ENCODE data around the gene CREB1. TPM values are rescaled to one million over a fixed set of nuclear protein-coding genes. Genes with fewer than 3 reads are reported as not detected.
"Not testable (repeated sequence)": the region's sequence is repeated elsewhere in the genome, so short reads cannot be mapped to it uniquely, and the experiment has no call there.

CREB1 gene
- total RNA-seq, 2 experiments from 2014 or later = 93.7 to 97.7 TPM

DNA sequence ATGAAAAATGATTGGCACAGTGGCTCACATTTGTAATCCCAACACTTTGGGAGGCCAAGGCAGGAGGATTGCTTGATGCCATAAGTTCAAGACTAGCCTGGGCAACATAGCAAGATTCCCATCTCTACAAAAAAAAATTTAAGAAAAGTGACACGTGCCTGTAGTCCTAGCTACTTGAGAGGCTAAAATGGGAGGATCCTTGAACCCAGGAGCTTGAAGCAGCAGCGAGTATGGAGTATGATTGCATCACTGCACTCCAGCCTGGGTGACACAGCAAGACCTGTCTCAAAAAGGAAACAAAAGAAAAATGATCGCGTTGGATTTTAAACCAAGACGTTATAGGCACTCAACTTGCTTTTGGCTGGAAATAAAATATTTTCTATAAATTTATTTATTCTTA is 37.8 kb upstream of the CREB1 start:
- H3K4me1 Mint-ChIP-seq (ENCODE audit: low read depth) = peaks cover 6% of the 10 kb centered on the region
- no peak overlapping the region for H3K27ac Mint-ChIP-seq
- no peaks in the 10 kb centered on the region for H3K36me3 Mint-ChIP-seq (ENCODE audit: low read depth)
- no peaks in the 10 kb centered on the region for H3K27me3 Mint-ChIP-seq (ENCODE audit: low read depth)
- H3K9me3 Mint-ChIP-seq = no peaks in the 10 kb centered on the region
- H3K4me3 Mint-ChIP-seq = no peak overlapping the region
- CTCF ChIA-PET = no interaction called here
- intact Hi-C loops (cut with micrococcal nuclease) = no loop called here
- no peak for DNase-seq

DNA sequence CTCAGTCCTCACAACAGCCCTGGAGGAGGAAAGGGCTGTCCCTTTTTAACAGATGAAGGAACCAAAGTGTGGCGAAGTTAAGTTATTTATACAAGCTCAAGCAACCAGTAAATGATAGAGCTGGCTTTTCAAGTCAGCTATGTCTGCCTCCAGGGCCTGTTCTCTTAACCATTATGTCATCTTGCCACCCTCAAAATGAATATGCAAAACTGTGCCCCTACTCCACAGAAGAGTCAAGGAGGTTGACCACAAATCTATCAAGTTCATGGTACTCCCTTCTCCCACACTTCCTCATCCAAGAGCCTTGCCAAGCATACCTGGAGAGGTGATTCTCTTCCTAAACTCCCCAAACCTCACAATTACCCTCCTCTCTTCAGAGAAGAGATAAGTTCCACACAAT is 37.3 kb upstream of the CREB1 start:
- no peak for DNase-seq
- no peak overlapping the region for H3K27ac Mint-ChIP-seq
- CTCF ChIA-PET = no interaction called here
- no peaks in the 10 kb centered on the region for H3K9me3 Mint-ChIP-seq
- intact Hi-C loops (cut with micrococcal nuclease) = no loop called here
- H3K4me1 Mint-ChIP-seq (ENCODE audit: low read depth) = peaks cover 6% of the 10 kb centered on the region
- no peaks in the 10 kb centered on the region for H3K36me3 Mint-ChIP-seq (ENCODE audit: low read depth)
- H3K4me3 Mint-ChIP-seq = no peak overlapping the region
- H3K27me3 Mint-ChIP-seq (ENCODE audit: low read depth) = no peaks in the 10 kb centered on the region

DNA sequence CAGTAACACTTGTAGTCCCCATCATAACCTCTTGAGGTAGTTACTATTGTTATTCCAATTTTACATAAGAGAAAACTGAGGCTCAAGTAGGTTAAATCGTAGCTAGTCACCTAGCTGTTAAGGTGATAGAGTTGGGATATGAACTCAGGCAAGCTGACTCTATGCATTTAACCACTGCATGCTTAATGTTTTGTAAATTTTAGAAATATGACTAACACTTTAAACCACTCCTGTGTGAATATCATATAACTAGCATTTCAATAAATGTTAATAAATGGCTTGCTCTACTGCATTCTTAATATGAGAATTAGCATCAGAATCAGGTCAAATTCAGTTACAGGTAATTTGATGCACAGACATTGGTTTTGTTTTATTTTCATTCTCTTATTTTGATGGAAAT is 35.6 kb upstream of the CREB1 start:
- intact Hi-C loops (cut with micrococcal nuclease) = no loop called here
- H3K9me3 Mint-ChIP-seq = no peaks in the 10 kb centered on the region
- DNase-seq = no peak
- no peaks in the 10 kb centered on the region for H3K27me3 Mint-ChIP-seq (ENCODE audit: low read depth)
- H3K4me3 Mint-ChIP-seq = no peak overlapping the region
- CTCF ChIA-PET = interaction anchor here (0.8 kb wide), 1 partner anchor 41 kb away, joined by 3 read pairs; no protein-coding TSS in a partner anchor
- H3K27ac Mint-ChIP-seq = no peak overlapping the region
- peaks cover 2% of the 10 kb centered on the region for H3K4me1 Mint-ChIP-seq (ENCODE audit: low read depth)
- no peaks in the 10 kb centered on the region for H3K36me3 Mint-ChIP-seq (ENCODE audit: low read depth)

DNA sequence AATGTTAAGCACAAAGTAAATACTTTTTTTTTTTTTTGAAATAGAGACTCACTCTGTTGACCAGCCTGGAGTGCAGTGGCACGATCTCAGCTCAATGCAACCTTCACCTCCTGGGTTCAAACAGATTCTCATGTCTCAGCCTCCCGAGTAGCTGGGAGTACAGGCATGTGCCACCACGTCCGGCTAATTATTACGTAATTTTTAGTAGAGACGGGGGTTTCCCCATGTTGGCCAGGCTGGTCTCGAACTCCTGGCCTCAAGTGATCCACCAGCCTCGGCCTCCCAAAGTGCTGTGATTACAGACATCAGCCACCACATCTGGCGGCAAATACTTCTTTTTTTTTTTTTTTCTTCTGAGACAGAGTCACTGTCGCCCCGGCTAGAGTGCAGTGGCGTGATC is 32.8 kb upstream of the CREB1 start:
- H3K4me1 Mint-ChIP-seq (ENCODE audit: low read depth); H3K9me3 Mint-ChIP-seq; intact Hi-C loops (cut with micrococcal nuclease); DNase-seq; H3K36me3 Mint-ChIP-seq (ENCODE audit: low read depth); H3K4me3 Mint-ChIP-seq; H3K27ac Mint-ChIP-seq; H3K27me3 Mint-ChIP-seq (ENCODE audit: low read depth): not testable (repeated sequence)
- CTCF ChIA-PET = interaction anchor here (0.6 to 1.9 kb wide), 4 partner anchors 8 to 24 kb away, joined by 3 to 11 read pairs (median 4); no protein-coding TSS in a partner anchor

DNA sequence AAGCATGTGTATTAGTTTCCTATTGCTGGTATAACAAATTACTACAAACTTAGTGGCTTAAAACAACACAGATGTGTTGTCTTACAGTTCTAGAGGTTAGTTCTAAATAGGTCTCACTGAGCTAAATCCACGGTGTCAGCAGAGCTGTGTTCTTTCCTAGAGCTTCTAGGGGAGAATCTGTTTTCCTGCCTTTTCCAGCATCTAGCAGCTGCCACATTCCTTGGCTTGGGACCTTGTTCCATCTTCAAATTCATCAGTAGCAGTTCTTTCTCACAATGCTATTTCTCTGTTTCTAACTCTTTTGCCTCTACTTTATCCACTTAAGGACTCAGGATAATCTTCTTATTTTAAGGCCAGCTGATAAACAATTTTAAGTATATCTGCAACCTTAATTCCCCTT is 32.2 kb upstream of the CREB1 start:
- Mint-ChIP-seq H3K9me3 (no peaks in the 10 kb centered on the region), H3K4me3 (no peak overlapping the region), H3K4me1 (ENCODE audit: low read depth) (peaks cover 7% of the 10 kb centered on the region), H3K36me3 (ENCODE audit: low read depth) (no peaks in the 10 kb centered on the region), H3K27ac (no peak overlapping the region), H3K27me3 (ENCODE audit: low read depth) (no peaks in the 10 kb centered on the region)
- intact Hi-C loops (cut with micrococcal nuclease) = no loop called here
- no peak for DNase-seq
- CTCF ChIA-PET = interaction anchor here (0.7 to 1.9 kb wide), 3 partner anchors 13 to 266 kb away, joined by 3 to 4 read pairs (median 3); no protein-coding TSS in a partner anchor

DNA sequence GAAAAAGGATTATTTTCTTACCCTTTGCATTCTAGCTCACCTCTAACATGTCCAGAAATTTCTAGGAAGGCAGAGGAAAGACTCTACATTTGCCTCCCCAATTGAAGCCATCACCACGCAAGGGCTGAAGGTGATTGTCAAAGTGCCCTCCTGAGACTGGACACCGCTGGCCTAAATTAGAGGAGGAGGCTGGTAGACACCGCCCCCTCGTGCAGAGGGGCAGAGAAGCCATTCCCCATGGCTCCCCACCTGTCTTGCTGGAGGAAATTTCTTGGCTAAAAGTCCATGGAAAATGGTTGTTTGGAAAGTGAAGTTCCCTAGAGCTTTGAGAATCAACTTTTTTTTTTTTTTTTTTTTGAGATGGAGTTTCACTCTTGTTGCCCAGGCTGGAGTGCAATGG is 31.3 kb upstream of the CREB1 start:
- no peak for DNase-seq
- Mint-ChIP-seq H3K36me3 (ENCODE audit: low read depth) (no peaks in the 10 kb centered on the region), H3K9me3 (no peaks in the 10 kb centered on the region), H3K4me3 (no peak overlapping the region), H3K27ac (no peak overlapping the region), H3K4me1 (ENCODE audit: low read depth) (peaks cover 9% of the 10 kb centered on the region), H3K27me3 (ENCODE audit: low read depth) (no peaks in the 10 kb centered on the region)
- CTCF ChIA-PET = no interaction called here
- intact Hi-C loops (cut with micrococcal nuclease) = no loop called here

DNA sequence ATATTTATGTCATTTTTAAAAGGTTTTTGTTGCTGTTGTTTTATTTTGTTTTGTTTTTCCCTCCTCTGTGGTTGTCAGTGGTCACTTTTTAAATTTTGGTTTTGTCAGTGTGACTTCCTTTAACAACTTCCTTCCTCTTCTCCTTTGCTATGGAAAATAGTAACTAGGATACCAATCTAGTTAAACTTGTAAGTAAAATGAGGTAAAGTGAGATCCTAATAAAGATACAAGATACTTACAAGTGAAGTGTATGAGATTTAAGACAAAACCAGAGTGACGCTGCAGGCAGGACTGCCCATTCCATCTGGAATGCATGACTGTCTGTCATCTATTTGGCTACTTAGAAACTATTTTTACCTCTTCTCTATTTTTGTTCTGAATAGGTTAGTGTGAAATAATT is 30.6 kb upstream of the CREB1 start:
- intact Hi-C loops (cut with micrococcal nuclease) = no loop called here
- no peak overlapping the region for H3K4me3 Mint-ChIP-seq

DNA sequence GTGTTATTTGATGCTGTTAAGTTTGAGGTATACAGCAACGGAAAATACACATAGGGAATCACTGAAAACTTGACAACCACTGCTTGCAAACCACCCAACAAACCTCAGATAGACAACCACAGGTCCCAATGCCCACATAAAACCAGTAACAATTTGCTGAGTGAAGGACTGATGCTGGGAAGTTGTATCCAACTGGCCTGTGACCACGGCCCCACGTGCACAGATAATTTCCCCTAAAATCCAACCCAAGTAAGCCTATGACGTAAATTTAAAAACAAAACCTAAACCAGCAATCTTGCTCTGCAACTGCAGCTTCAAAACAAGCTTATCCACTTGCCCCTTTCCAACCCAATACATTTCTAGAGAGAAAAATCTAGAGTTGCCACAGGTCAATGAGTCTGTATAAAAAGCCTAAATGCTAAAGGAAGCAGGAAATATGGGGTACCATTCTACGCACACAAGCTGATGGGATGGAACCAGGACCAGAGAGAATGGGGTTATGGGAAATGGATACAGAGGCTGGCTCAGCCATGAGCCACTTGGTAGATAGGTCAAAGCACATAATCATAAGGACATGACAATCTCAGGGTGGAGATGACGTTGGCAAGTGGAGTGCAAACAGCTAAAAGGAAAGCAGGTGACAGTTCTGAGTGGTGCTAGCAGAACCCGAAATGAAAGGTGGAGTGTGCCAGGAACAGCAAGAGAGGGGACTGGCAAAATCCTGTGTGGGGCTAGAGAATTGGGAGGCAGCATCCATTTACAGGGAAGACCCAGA is 27.8 kb upstream of the CREB1 start:
- no peak overlapping the region for H3K27ac Mint-ChIP-seq

More for the DNA sequence above, 30.6 kb upstream of the CREB1 start:
- no peaks in the 10 kb centered on the region for H3K36me3 Mint-ChIP-seq (ENCODE audit: low read depth)
- no peaks in the 10 kb centered on the region for H3K9me3 Mint-ChIP-seq
- no peak for DNase-seq
- H3K27me3 Mint-ChIP-seq (ENCODE audit: low read depth) = no peaks in the 10 kb centered on the region
- H3K27ac Mint-ChIP-seq = no peak overlapping the region
- CTCF ChIA-PET = interaction anchor here (0.6 kb wide), 1 partner anchor 296 kb away, joined by 4 read pairs; no protein-coding TSS in a partner anchor
- H3K4me1 Mint-ChIP-seq (ENCODE audit: low read depth) = peaks cover 16% of the 10 kb centered on the region

DNA sequence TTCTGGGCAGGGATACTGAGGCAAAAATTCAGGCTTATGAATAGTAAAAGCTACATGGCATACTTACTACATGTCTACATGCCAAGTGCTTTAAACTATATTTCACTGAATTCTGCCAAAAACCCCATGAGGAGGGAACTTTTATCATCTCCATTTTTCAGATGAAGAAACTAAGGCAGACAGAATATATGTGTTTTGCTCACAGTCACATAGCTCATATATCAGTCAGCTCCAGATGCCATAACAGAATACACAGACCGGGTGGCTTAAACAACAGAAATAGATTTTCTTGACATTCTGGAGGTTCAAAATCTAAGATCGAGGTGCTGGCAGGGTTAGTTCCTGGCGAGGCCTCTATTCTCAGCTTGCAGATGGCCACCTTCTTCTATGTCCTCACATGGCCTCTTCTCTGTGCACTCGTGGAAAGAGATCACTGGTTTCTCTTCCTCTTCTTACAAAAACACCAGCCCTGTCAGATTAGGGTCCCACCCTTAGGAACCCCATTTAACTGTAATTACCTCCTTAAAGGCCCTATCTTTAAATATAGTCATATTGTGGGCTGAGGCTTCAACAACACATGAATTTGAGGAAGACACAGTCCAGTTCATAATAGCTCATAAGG is 27.1 kb upstream of the CREB1 start:
- CTCF ChIA-PET = interaction anchor here (1.0 to 1.4 kb wide), 2 partner anchors 21 to 29 kb away, joined by 4 read pairs; no protein-coding TSS in a partner anchor
- H3K4me1 Mint-ChIP-seq (ENCODE audit: low read depth) = peaks cover 47% of the 10 kb centered on the region

More for the DNA sequence above, 27.8 kb upstream of the CREB1 start:
- H3K4me3 Mint-ChIP-seq = no peak overlapping the region
- no peaks in the 10 kb centered on the region for H3K27me3 Mint-ChIP-seq (ENCODE audit: low read depth)
- no peaks in the 10 kb centered on the region for H3K36me3 Mint-ChIP-seq (ENCODE audit: low read depth)
- no peaks in the 10 kb centered on the region for H3K9me3 Mint-ChIP-seq
- no peak for DNase-seq
- peaks cover 44% of the 10 kb centered on the region for H3K4me1 Mint-ChIP-seq (ENCODE audit: low read depth)
- CTCF ChIA-PET = interaction anchor here (0.6 to 1.4 kb wide), 3 partner anchors 20 to 28 kb away, joined by 3 to 4 read pairs (median 4); no protein-coding TSS in a partner anchor
- intact Hi-C loops (cut with micrococcal nuclease) = no loop called here

DNA sequence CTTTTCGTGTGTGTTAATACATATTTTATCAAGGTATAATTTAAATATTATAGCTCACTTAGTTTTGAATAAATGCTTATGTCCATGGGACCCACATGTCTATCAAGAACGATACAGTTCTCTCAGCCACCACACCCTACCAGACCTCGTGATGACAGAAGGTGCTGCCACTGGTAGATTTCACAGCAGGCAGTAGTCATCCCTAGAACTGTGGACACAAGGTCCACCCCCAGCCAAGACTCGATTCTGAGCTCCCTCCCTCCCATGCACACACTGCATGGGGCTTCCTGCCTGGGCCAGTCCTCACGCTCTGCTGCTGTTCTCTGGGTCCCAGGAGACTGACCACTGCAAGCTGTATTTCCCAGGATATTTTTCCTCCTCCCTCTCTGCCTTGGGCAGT is 26.5 kb upstream of the CREB1 start:
- CTCF ChIA-PET = interaction anchor here (1.0 to 1.4 kb wide), 2 partner anchors 22 to 29 kb away, joined by 4 read pairs; no protein-coding TSS in a partner anchor
- intact Hi-C loops (cut with micrococcal nuclease) = no loop called here
- peaks cover 47% of the 10 kb centered on the region for H3K4me1 Mint-ChIP-seq (ENCODE audit: low read depth)

More for the DNA sequence above, 27.1 kb upstream of the CREB1 start:
- no peak for DNase-seq
- Mint-ChIP-seq H3K4me3 (no peak overlapping the region), H3K9me3 (no peaks in the 10 kb centered on the region), H3K36me3 (ENCODE audit: low read depth) (no peaks in the 10 kb centered on the region), H3K27me3 (ENCODE audit: low read depth) (no peaks in the 10 kb centered on the region), H3K27ac (no peak overlapping the region)
- intact Hi-C loops (cut with micrococcal nuclease) = no loop called here

DNA sequence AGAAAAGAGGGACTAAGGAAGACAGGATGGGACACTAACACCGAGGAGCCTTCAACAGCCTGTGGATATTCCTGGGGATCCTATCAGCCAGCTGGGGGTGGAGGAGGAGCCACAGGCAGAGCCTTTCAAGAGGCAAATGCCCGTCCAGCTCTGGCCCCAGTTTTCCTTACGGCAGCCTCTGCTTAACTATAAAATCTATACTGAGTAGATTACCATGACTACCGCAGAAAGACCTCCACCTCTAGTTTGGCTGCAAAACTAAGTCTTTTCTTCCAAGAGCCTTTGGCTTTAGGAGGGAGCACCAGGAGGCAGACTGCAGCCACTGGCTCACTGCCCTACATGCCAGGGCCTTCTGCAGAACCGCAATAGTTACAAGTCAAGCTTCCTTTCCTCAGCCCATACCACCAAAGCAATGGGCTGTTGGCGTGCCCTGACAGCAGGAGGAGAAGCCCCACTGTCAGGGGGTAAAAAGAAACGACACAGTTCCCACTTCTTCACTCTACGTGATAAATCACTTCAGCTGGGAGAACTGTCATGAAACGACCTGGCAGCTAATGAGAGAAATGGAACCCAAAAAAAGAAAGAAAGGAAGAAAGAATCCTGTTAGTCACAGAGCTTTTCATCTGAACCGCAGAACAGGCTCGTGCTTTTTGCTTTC is 25.1 kb upstream of the CREB1 start:
- H3K4me1 Mint-ChIP-seq (ENCODE audit: low read depth) = peaks cover 44% of the 10 kb centered on the region

More for the DNA sequence above, 26.5 kb upstream of the CREB1 start:
- no peak overlapping the region for H3K4me3 Mint-ChIP-seq
- no peak for DNase-seq
- no peaks in the 10 kb centered on the region for H3K9me3 Mint-ChIP-seq
- no peaks in the 10 kb centered on the region for H3K36me3 Mint-ChIP-seq (ENCODE audit: low read depth)
- no peaks in the 10 kb centered on the region for H3K27me3 Mint-ChIP-seq (ENCODE audit: low read depth)
- no peak overlapping the region for H3K27ac Mint-ChIP-seq

DNA sequence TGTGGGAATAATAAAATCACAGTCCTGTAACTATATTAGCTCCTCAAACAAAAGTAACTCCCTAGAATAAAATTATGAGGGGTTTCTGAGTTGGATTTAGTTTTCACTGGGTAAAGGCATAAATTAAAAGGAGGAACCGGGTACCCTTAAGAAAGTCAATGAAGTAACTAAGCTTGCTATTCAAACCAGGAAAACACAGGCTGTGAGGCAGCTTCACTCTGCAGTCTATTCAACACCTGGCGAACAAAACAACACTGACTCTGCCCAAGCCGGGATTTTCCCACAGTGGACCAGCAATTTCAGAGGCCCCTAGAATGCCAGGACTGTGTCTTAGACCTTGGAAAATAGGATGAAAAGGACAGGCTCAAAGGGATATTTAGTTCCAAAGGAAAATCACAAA is 24.6 kb upstream of the CREB1 start:
- H3K27me3 Mint-ChIP-seq (ENCODE audit: low read depth) = no peaks in the 10 kb centered on the region
- DNase-seq = peak; percentile 42

More for the DNA sequence above, 25.1 kb upstream of the CREB1 start:
- no peaks in the 10 kb centered on the region for H3K27me3 Mint-ChIP-seq (ENCODE audit: low read depth)
- CTCF ChIA-PET = interaction anchor here (0.6 to 1.1 kb wide), 8 partner anchors 8 to 766 kb away, joined by 3 to 11 read pairs (median 4); no protein-coding TSS in a partner anchor
- H3K4me3 Mint-ChIP-seq = no peak overlapping the region
- DNase-seq = peak; percentile 19
- peaks cover 3% of the 10 kb centered on the region for H3K36me3 Mint-ChIP-seq (ENCODE audit: low read depth)
- intact Hi-C loops (cut with micrococcal nuclease) = loop anchor here (1.0 to 5.0 kb wide), 3 partner anchors 25 to 381 kb away; partner anchors contain the start of gene CREB1
- H3K9me3 Mint-ChIP-seq = no peaks in the 10 kb centered on the region
- H3K27ac Mint-ChIP-seq = peak overlapping the region; percentile 86

More for the DNA sequence above, 24.6 kb upstream of the CREB1 start:
- Mint-ChIP-seq H3K36me3 (ENCODE audit: low read depth) (peaks cover 3% of the 10 kb centered on the region), H3K4me1 (ENCODE audit: low read depth) (peaks cover 44% of the 10 kb centered on the region), H3K4me3 (peak overlapping the region; percentile 30), H3K9me3 (no peaks in the 10 kb centered on the region), H3K27ac (peak overlapping the region; percentile 86)
- CTCF ChIA-PET = interaction anchor here (0.6 to 1.1 kb wide), 8 partner anchors 9 to 766 kb away, joined by 3 to 11 read pairs (median 4); no protein-coding TSS in a partner anchor
- intact Hi-C loops (cut with micrococcal nuclease) = loop anchor here (1.0 to 5.0 kb wide), 3 partner anchors 24 to 382 kb away; partner anchors contain the start of gene CREB1
